Right forelimb (tissue), 1 donor: ENCODE results near the gene TCF4.

Experiments
- DNase-seq: peaks from one replicate; pipeline ENCODE4 v3.0.0-alpha.2; 2018

The TCF4 gene

GRCh38 chr18:55286257-55286825 lies 301.7 kb downstream of the TCF4 start:
- DNase-seq = no peak

GRCh38 chr18:55284614-55285013 lies 303.4 kb downstream of the TCF4 start:
- DNase-seq = no peak

GRCh38 chr18:55283309-55283708 lies 304.7 kb downstream of the TCF4 start:
- no peak for DNase-seq

- DNase-seq = no peak
Observed at GRCh38 chr18:55280503-55280902, 307.5 kb downstream of the TCF4 start.

- no peak for DNase-seq
Observed at GRCh38 chr18:55275039-55275901, 312.7 kb downstream of the TCF4 start.

GRCh38 chr18:55272510-55273243 lies 315.3 kb downstream of the TCF4 start:
- DNase-seq = no peak

- no peak for DNase-seq
Observed at GRCh38 chr18:55269622-55270021, 318.4 kb downstream of the TCF4 start.

GRCh38 chr18:55268628-55269275 lies 319.2 kb downstream of the TCF4 start:
- no peak for DNase-seq

GRCh38 chr18:55268151-55268601 lies 319.8 kb downstream of the TCF4 start:
- DNase-seq = no peak

GRCh38 chr18:55266981-55267380 lies 321.0 kb downstream of the TCF4 start:
- DNase-seq = no peak

- no peak for DNase-seq
Observed at GRCh38 chr18:55265984-55266383, 322.0 kb downstream of the TCF4 start.

- no peak for DNase-seq
Observed at GRCh38 chr18:55265130-55265675, 322.8 kb downstream of the TCF4 start.

GRCh38 chr18:55264108-55264507 lies 323.9 kb downstream of the TCF4 start:
- DNase-seq = no peak

- DNase-seq = no peak
Observed at GRCh38 chr18:55262021-55262560, 325.9 kb downstream of the TCF4 start.

GRCh38 chr18:55261253-55261652 lies 326.7 kb downstream of the TCF4 start:
- no peak for DNase-seq

GRCh38 chr18:55258088-55258487 lies 329.9 kb downstream of the TCF4 start:
- DNase-seq = no peak

GRCh38 chr18:55256929-55257289 lies 331.1 kb downstream of the TCF4 start:
- no peak for DNase-seq

GRCh38 chr18:55256226-55256928 lies 331.6 kb downstream of the TCF4 start:
- DNase-seq = no peak

GRCh38 chr18:55253814-55254213 lies 334.2 kb downstream of the TCF4 start:
- no peak for DNase-seq

- no peak for DNase-seq
Observed at GRCh38 chr18:55252901-55253300, 335.1 kb downstream of the TCF4 start.

- DNase-seq = no peak
Observed at GRCh38 chr18:55252053-55252675, 335.8 kb downstream of the TCF4 start.
